Measurements from ENCODE around the gene SCMH1. TPM values are rescaled to one million over a fixed set of nuclear protein-coding genes. Genes with fewer than 3 reads are reported as not detected.
"Not testable (repeated sequence)": the region's sequence is repeated elsewhere in the genome, so short reads cannot be mapped to it uniquely, and the experiment has no call there.

The SCMH1 gene
- total RNA-seq, 4 donors from 2014 or later, result 27.1 to 116 (median 52.9) TPM

- no peak for DNase-seq
- Histone ChIP-seq H3K36me3 (no peaks in the 10 kb centered on the region), H3K27ac (no peak overlapping the region), H3K9me3 (no peaks in the 10 kb centered on the region), H3K4me1 (peaks cover 0 to 3% (median 0%) of the 10 kb centered on the region in 4 donors), H3K4me3 (no peak overlapping the region), H3K27me3 (no peaks in the 10 kb centered on the region)
- TF ChIP-seq CTCF (IDR thresholded peaks at IDR 0.05) (no peak), POLR2A (IDR thresholded peaks at IDR 0.05) (no peak)
Observed at GRCh38 chr1:41122148-41122547, 120.0 kb downstream of the SCMH1 start.

GRCh38 chr1:41118645-41119044 is 123.5 kb downstream of the SCMH1 start:
- Histone ChIP-seq H3K9me3 (no peaks in the 10 kb centered on the region), H3K4me1 (peaks cover 0 to 3% (median 0%) of the 10 kb centered on the region in 4 donors), H3K36me3 (peaks cover 0 to 9% (median 0%) of the 10 kb centered on the region in 3 donors), H3K27ac (no peak overlapping the region), H3K27me3 (no peaks in the 10 kb centered on the region), H3K4me3 (no peak overlapping the region)
- DNase-seq, result no peak
- TF ChIP-seq POLR2A (IDR thresholded peaks at IDR 0.05) (no peak), CTCF (IDR thresholded peaks at IDR 0.05) (no peak)

- H3K36me3 ChIP-seq, result peaks cover 0 to 17% (median 0%) of the 10 kb centered on the region in 3 donors
- not testable (repeated sequence) for H3K27ac ChIP-seq, DNase-seq, H3K27me3 ChIP-seq, H3K4me3 ChIP-seq, H3K4me1 ChIP-seq, H3K9me3 ChIP-seq
Observed at GRCh38 chr1:41117241-41117640, 124.9 kb downstream of the SCMH1 start.

- Histone ChIP-seq H3K27me3 (no peaks in the 10 kb centered on the region), H3K4me3 (no peak overlapping the region), H3K9me3 (no peaks in the 10 kb centered on the region), H3K36me3 (peaks cover 0 to 11% (median 0%) of the 10 kb centered on the region in 3 donors), H3K4me1 (peaks cover 0 to 16% (median 4%) of the 10 kb centered on the region in 4 donors), H3K27ac (peak overlapping the region in 1 of 4 donors; percentile 79)
- no peak for TF ChIP-seq POLR2A (IDR thresholded peaks at IDR 0.05)
- no peak for TF ChIP-seq CTCF (IDR thresholded peaks at IDR 0.05)
- no peak for DNase-seq
Observed at GRCh38 chr1:41110736-41111135, 131.4 kb downstream of the SCMH1 start.

- H3K4me1 ChIP-seq, result peaks cover 0 to 16% (median 4%) of the 10 kb centered on the region in 4 donors
Observed at GRCh38 chr1:41110286-41110685, 131.8 kb downstream of the SCMH1 start.

More at GRCh38 chr1:41110286-41110685, 131.8 kb downstream of the SCMH1 start:
- TF ChIP-seq CTCF (IDR thresholded peaks at IDR 0.05), result no peak
- no peaks in the 10 kb centered on the region for H3K27me3 ChIP-seq
- H3K9me3 ChIP-seq, result no peaks in the 10 kb centered on the region
- H3K4me3 ChIP-seq, result no peak overlapping the region
- H3K36me3 ChIP-seq, result peaks cover 0 to 11% (median 0%) of the 10 kb centered on the region in 3 donors
- no peak for DNase-seq
- peak overlapping the region; percentile 33 to 79 (median 62) for H3K27ac ChIP-seq
